Left forelimb (tissue), 1 donor: Measurements from ENCODE around the gene NUBPL.
"Not testable (repeated sequence)": the region's sequence is repeated elsewhere in the genome, so short reads cannot be mapped to it uniquely, and the experiment has no call there.

ENCODE experiments used
- DNase-seq: peaks from one replicate; pipeline ENCODE4 v3.0.0-alpha.2; 2018; ENCODE audit warnings: low spot score

NUBPL gene

DNA sequence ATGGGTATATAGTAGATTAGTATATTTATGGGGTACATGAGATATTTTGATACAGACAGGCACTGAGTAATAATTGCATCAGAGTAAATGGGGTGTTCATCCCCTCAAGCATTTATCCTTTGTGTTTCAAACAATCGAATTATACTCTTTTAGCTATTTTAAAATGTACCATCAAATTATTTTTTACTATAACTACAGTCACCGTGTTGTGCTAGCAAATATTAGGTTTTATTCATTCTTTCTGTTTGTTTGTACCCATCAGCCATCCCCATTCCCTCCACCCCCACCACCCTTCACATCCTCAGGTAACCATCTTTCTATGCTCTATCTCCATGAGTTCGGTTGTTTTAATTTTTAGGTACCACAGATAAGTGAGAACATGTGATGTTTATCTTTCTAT, 115.8 kb downstream of the NUBPL start:
- no peak for DNase-seq

DNA sequence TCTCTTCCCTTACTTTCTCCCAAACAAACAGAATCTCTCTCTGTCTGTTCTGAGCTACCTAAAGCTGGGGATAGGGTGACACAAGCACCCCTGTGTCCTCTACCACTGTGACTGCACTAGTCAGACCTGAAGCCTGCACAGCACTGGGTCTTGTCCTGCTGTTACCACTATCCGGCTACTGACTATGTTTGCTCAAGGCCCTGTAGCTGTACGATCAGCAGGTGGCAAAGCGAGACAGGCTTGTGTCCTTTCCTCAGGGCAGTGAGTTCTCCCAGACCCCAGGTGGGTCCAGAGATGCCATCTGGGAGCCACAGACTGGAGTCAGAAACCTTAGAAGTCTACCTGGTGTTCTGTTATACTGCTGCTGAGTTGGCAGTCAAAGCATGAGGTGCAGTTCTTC, 116.4 kb downstream of the NUBPL start:
- no peak for DNase-seq

DNA sequence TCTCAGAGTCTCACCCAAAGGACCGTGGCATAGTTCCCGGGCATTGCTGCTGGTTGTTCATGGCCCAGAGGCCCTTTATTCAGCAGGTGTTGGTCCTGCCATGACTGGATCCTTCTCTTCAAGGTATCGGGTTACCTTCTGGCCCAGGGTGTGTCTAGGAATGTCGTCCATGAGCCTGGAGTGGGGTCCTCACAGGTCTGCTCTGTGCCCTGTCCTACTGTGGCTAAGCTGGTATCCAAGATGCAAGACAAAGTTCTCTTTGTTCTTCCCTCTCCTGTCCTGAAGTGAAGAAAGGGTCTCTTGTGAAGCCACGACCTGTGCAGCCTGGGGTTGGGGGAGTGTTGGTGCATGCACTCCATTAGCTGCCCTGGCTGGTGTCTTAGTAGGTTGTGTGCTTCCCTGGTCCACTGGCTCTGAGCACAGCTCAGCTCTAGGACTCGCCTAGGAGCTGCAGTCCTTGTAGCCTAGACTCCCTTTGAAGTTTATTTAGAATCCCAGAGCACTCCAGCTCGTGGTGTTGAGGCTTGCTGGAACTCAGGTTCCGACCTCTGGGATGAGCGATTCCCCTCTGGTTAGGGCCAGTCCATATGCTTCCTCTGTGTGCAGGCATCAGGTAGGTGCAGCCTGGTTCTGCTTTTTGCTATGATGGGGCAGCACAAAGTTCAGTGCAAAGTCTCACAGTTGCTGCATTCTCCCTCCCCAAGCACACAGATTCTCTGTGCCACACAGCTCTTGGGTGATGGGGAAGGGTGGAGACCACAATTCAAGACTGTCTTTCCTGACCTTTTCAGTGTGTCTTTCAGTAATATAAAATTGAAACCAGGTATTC, 117.4 kb downstream of the NUBPL start:
- no peak for DNase-seq

DNA sequence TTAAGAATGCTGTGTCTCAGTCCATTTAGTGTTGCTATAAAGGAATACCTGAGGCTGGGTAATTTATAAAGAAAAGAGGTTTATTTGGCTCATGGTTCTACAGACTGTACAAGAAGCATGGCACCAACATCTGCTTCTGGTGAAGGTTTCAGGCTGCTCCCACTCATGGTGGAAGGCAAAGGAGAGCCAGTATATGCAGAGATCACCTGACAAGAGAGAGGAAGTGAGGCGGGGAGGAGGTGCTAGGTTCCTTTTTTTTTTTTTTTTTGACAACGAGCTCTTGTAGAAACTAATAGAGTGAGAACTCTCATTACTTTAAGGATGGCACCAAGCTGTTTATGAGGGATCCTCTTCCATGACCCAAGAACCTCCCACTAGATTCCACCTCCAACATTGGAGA, 121.6 kb downstream of the NUBPL start:
- DNase-seq, result no peak

DNA sequence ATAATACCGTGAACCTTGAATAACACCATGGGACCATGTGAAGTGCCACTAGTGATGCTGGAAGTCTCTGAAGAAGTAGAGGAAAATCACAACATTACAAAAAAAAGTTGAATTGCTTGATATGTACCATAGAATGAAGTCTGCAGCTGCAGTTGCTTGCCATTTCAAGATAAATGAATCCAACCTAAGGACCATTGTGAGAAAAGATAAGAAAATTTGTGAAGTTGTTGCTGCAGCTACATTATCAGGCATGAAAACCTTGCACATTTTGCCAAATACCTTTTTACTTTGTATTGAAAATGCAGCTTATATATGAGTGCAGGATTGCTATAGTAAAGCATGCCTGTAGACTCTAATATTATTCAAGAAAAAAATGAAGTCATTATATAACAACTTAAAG, 126.5 kb downstream of the NUBPL start:
- DNase-seq, result no peak

DNA sequence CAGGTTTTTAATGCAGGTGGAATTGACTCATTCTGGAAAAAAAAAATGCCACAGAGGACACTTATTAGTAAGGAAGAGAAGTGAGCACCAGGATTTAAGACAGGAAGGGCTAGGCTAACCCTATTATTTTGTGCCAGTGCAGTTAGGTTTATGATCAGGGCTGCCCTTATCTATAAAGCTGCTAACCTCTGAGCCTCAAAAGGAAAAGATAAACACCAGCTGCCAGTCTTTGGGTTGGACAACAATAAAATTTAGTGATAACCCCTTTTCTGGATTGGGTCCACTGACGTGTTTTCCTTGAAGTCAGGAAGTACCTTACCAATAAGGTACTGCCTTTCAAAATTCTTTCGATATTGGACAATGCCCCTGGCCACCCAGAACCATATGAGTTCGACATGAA, 128.9 kb downstream of the NUBPL start:
- no peak for DNase-seq

DNA sequence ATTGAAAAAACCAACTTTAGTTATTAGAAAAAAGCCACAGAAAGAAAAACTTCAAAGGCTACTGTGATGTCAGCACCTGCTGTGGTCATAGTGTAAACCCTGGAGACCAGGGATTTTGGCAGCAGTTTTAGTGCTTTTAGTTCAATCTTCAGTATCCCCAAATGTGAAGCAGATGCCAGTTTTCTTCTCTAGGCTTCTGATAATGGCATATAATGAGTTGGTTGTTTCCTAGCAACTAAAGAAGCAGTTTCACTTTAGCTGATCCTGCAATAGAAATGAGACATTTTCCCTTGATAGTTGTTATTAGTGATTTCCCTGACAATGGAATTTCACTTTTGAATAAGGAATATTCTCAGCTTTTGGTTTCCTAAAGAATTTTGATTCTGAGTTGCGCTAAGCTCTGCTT, 131.2 kb downstream of the NUBPL start:
- no peak for DNase-seq

DNA sequence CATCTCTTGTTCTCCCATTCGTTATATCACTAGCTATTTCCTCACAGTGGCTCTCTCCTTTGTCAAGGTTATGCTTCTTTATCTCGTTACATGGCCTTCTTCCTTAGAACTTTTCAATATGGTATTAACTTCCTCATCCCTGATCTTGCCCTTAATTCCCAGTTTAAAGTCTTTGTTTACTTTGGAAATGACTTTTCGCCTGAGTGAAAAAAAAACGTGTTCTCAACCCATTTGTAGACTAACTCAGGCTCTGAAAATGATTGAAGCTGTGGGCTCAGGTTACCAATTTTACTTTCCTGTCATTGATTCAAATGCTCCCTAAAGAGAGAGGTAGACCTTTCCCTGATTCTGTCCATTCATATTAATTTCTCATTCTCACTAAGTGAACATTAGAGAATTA, 135.2 kb downstream of the NUBPL start:
- no peak for DNase-seq

DNA sequence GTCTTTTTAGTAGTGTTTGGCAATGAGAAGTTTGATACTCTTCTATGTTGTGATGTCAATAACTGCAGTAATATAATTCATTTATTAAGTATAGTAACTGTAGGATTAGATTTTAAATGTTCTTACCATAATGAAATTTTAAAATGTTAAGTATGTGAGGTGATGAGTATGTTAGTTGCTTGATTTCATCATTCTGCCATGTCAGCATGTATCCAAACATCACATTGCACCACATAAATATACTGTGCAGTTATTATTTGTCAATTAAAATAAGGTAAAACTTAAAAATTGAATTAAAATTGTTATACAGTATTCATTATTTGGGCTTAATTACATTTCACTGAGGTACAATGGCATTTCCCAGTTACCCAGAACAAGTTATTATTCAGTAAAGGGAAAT, 138.6 kb downstream of the NUBPL start:
- no peak for DNase-seq

DNA sequence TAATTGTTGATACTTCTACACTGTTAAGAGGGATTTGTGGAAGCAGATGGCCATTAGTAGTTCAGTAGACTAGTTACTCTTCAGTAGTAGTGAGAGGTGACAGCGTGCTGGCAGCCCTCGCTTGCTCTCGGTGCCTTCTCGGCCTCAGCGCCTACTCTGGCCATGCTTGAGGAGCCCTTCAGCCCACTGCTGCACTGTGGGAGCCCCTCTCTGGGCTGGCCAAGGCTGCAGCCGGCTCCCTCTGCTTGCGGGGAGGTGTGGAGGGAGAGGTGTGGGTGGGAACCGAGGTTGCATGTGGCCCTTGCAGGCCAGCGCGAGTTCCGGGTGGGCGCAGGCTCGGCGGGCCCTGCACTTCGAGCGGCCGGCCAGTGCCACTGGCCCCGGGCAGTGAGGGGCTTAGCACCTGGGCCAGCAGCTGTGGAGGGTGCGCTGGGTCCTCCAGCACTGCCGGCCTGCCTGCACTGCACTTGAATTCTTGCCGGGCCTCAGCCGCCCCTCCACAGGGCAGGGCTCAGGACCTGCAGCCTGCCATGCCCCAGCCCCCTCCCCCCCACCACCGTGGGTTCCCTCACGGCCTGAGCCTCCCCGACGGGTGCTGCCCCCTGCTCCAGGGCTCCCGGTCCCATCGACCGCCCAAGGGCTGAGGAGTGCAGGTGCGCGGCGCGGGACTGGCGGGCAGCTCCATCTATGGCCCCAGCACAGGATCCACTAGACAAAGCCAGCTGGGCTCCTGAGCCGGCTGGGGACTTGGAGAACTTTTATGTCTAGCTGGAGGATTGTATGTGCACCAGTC, 139.3 kb downstream of the NUBPL start:
- DNase-seq, result no peak

DNA sequence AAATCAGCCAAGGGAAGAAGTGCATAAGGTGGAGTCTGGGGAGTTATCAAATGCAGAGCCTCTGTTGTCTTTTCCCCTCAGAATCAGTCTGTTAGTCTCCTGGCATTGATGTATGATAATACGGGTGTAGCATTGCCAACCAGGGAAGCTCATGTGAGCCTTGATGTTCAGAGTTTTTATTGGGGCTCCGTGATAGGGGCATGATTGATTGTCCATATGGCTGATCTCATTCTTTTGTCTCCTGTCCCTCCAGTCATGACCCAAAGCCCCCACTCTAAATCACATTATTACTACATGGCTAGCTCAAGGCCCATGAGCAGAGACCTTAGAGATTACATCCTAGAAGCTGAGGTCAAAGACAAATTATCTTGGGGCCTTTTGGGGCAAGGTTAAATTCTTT, 140.9 kb downstream of the NUBPL start:
- no peak for DNase-seq

DNA sequence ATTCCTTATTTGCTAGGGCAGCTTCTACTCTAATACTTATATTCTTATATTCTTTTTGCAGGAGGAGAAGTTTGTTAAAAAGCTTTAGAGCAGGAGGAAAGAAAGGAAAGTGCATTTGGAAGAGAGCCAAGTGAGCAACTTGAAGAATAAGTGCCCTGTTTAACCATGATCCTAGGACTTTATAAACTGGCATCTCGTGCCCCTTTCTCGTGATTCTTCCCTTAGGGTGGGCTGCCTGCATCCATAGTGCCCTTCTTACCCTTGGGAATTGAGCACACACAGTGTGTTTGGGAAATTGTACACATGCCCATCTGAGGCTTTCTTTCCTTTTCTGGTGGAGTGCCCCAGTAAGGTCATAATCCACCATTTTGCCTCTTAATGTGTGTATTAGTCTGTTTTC, 141.9 kb downstream of the NUBPL start:
- DNase-seq, result no peak

DNA sequence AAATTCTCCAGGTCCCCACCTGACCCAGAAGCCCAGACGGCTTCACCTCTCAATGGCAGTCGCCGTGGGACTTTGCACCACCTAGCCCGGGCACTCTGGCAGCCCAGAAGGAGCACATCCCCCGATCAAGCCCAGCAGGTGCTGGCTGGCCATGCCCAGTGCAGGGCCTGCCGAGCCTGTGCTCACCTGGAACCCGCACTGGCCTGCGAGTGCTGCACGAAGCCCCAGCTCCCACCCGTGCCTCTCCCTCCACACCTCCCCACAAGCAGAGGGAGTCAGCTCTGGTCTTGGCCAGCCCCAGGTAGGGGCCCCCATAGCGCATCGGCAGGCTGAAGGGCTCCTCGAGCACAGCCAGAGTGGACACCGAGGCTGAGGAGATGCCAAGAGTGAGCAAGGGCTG, 144.5 kb downstream of the NUBPL start:
- DNase-seq, result no peak

DNA sequence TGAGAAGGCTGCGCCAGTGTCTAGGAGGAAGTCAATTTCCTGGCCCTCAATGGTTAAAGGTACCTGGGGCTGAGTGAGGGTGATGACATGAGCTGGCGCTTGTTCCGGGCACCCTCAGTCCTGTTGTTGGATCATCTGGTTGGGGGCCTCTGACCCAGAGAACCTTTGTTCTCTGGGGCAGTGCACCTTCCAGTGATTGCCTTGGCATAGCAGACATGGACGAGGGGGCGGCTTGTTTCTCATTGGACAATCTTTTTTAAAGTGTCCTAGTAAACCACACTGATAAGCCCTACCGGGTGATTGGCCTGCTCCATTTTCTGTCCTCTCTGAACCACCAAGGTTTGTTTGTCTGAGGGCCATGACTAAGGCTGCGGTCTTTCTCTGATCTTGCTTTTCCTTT, 147.5 kb downstream of the NUBPL start:
- DNase-seq, result not testable (repeated sequence)

DNA sequence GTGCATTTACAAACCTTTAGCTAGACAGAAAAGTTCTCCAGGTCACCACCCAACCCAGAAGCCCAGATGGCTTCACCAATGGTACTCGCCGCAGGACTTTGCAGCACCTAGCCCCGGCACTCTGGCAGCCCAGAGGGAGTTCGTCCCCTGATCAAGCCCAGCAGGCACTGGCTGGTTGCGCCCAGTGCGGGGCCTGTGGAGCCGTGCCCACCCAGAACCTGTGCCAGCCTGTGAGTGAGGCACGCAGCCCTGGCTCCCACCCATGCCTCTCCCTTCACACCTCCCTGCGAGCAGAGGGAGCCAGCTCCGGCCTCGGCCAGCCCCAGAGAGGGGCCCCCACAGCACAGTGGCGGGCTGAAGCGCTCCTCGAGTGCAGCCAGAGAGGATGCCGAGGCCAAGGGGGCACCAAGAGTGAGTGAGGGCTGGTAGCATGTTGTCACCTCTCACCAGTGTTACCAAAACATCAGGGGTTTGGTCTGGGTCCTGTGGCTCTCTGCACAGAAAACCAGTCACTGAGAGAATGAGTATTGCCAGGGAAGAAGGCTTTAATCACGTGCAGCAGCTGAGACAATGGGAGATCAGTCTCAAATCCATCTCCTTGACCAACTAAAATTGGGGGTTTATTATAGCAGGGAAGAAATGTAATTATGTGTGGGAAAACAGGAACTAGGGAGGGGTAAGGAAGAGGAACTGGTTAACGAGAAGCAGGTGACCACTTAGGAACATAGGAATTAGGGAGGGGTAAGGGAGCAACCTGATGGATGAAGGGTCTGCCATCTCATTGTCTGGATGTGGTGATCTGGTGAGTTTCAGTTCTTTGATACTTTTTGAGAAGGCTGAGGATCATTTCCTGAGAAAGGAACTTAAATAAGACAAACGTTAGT, 151.3 kb downstream of the NUBPL start:
- no peak for DNase-seq

DNA sequence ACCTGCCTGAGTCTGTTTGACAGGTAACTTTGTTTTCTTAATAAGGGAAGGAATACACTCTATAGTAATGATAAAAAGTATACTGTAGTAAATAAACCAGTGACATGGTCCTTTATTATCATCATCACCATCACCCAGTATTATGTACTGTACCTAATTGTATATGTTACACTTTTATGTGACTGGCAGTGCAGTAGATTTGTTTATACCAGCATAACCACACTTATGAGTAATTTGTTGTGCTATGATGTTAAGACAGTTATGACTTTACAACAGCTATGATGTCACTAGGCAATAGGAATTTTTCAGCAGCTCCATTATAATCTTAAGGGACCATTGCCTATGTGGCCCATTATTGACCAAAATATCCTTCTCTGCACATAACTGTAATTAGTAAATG, 155.0 kb downstream of the NUBPL start:
- DNase-seq, result no peak

DNA sequence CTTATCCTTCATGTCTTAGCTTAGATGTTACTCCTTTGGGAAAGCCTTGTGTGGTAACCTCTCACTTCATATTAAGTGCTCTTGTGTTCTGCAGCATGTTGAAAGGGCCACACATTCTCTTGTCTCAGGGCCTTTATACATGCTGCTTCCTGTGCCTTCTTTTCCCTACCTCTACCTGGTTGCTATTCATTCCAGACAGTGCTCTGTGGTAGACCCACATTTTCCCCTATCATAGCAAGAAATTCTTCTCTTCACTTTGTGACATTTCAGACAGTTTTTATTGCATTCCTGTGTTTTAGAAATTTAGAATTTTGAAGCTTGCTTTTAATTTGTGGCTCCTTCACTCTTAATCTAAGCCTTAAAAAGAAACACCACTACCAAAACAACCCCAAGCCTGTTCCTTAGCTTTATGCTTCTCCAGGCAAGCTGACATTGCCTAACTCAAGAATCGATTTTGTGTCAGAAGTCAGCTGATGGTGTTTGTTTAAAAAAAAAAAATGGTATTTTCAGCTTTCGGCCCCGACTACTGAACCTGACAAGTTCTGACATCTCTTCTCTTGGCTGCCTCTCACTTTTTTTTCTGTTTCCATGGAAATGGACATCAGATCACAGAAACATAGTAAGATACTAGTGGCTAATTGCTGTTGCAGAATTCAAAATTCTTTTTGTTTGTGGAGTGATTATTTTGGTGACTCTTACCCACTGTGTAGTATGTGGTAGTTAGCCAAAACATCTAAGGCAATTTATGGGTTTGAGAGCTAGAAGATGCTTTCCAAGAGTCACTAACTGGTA, 156.3 kb downstream of the NUBPL start:
- no peak for DNase-seq

DNA sequence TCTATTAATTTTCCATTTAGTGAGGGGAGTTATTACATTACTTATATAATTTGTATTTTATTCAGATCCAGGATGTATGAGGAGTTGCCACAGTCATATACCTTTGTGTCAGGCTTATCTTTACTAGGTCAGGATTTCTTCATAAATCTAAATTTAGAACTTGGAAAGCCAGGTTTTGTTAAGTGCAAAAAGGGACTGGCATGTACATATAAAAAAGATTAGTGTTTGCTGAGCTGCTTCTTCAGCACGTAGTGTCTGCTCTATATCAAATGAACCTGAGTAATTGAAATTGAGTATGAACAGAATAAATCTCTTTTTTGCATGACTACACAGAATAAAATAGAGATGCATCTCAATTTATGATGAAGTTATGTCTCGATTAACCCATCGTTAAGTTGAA, 157.4 kb downstream of the NUBPL start:
- DNase-seq, result no peak

DNA sequence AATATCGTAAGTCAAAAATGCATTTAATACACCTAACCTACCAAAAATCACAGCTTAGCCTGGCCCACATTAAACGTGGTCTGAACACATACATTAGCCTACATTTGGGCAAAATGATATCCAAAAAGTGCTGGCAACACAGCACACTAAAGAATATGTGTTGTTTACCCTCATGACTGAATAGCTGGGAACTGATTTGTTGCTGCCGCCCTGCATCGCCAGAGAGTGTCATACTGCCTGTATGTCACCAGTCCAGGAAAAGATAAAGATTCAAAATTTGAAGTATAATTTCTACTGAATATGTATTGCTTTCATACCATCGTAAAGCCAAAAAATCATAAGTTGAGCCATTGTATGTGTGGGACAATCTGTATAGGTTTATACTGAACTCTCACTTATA, 157.8 kb downstream of the NUBPL start:
- no peak for DNase-seq

DNA sequence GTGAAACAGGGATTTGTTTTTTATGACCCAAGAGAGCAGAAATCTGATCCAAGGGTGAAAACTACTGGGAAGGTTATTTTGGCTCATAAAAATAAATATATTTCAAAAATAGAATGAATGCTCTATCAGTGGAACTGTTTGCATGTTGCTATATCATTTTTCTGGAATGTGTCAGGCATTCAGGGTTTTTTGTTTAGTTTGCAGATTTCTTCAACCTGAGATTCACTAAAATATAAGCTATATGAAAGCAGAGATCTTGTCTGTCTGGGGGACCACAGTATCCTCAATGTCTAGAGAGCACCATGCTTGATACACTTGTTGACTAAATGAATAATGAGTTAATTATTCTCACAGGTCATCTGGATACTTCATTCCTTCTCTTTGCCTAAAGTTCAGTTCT, 165.1 kb downstream of the NUBPL start:
- DNase-seq, result no peak

DNA sequence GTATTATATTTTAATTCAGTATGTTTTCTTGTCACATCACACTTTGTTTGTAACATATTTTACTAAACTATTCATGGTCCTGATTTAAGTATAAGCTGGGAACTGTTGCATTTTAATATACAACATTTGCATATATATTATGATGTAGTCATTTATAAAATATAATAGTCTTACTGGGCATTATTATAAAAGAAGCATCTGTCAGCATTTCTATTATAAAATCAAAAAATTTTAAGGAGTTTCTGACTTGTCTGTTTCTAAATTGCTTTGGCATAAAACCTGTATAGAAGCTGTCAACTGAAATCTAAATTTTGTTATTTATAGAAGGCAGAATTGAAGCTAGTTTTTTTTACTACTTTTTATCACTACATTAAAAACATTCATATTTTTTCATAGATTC, 166.6 kb downstream of the NUBPL start:
- no peak for DNase-seq

DNA sequence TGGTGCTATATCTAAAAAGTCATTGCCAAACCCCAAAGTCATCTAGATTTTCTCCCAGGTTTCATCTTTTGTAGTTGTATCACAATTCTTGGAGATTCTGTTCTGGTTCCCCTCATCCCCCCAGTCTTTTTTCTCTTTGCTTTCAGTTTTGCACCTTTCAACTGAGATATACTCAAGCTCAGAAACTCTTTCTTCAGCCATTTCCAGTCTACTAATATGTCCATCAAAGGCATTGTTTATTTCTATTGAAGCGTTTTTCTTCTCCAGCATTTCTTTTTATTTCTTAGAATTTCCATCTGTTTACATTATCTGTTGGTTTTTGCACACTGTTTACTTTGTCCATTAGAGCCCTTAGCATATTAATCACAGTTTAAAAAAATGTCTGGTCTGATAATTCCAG, 179.5 kb downstream of the NUBPL start:
- DNase-seq, result no peak
